NCI-H2196 treated with DMSO at 0.1 percent for 48 hours (cell line): ENCODE measurements around the gene GPR65.

Experiments
- DNase-seq: peaks from one replicate; lab custom pipeline; 2025; ENCODE audit not compliant: unreplicated experiment; lab: John Stamatoyannopoulos, UW

Gene GPR65, protein sequence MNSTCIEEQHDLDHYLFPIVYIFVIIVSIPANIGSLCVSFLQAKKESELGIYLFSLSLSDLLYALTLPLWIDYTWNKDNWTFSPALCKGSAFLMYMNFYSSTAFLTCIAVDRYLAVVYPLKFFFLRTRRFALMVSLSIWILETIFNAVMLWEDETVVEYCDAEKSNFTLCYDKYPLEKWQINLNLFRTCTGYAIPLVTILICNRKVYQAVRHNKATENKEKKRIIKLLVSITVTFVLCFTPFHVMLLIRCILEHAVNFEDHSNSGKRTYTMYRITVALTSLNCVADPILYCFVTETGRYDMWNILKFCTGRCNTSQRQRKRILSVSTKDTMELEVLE

GRCh38 chr14:88005050-88005481 is at the start of gene GPR65:
TSS of gene GPR65 (plus strand) at chr14:88005135. CDS start at chr14:88010848, 5,713 bp downstream.
- DNase-seq, result no peak

DNA sequence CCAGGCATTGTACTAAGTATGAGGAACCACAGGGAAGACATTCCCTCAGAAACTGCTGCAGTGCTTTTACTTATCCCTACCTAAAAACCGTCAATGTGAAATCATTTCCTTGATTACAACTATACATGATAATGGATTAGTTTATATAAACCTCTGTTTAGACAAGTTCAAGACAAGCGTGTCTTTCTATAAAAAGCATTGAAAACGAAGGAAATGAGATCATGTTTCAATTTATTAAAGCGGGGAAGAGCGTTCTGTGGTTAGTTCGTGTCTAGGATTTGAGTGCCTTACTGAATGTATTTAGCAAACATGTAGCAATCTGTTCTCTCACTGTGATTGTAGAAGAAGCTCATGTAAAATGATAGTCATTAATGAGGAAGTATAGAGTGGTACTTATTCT is 49.4 kb upstream of the GPR65 start:
- DNase-seq, result no peak

DNA sequence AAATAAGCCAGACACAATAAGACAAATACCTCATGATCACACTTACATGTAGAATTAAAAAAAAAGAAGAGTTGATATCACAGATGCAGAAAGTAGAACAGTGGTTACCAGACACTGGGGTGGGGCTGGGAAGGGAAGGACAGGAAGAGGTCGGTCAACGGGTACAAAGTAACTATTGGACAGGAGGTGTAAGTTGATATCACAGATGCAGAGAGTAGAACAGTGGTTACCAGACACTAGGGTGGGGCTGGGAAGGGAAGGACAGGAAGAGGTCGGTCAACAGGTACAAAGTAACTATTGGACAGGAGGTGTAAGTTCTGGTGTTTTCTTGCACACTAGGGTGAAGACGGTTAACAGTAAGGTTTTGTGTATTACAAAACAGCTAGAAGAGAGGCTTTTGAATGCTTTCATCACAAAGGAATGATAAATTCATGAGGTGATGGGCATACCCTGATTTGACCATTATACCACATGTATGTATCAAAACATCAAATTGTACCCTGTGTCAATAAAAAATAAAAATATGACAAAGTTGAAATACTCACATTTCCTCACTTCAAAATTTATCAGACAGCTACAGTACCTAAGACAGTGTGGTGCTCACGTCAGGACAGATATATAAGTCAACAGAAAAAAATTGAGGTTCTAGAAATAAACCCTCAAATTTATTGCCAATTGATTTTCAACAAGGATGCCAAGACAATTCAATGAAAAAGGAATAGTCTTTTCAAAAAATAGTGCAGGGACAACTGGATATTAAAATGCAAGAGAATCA is 44.7 kb upstream of the GPR65 start:
- no peak for DNase-seq

- DNase-seq, result no peak
Observed at GRCh38 chr14:87961246-87961645, 43.7 kb upstream of the GPR65 start.

GRCh38 chr14:87966816-87967215 is 38.1 kb upstream of the GPR65 start:
- no peak for DNase-seq

GRCh38 chr14:87967496-87967895 is 37.4 kb upstream of the GPR65 start:
- DNase-seq, result no peak

GRCh38 chr14:87971010-87971409 is 33.9 kb upstream of the GPR65 start:
- DNase-seq, result no peak

- DNase-seq, result no peak
Observed at GRCh38 chr14:87975636-87976035, 29.3 kb upstream of the GPR65 start.

DNA sequence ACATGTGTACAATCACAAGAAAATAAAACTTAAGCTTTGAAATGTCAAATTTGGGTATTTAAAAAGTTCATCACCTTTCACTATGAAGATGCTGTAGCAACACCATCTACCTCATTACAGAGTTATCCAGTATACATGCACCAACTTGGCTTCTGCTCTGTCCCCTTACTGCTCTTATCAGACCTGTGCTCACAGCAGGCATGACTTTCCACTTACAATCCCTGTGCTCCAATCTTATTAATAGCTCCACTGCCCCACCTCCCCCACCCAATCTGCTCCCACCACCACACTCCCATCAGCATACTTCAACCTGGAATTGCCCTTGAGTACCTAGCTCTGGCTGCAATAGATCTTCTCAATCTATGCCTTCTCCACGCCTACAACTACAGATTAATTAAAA is 25.2 kb upstream of the GPR65 start:
- no peak for DNase-seq

DNA sequence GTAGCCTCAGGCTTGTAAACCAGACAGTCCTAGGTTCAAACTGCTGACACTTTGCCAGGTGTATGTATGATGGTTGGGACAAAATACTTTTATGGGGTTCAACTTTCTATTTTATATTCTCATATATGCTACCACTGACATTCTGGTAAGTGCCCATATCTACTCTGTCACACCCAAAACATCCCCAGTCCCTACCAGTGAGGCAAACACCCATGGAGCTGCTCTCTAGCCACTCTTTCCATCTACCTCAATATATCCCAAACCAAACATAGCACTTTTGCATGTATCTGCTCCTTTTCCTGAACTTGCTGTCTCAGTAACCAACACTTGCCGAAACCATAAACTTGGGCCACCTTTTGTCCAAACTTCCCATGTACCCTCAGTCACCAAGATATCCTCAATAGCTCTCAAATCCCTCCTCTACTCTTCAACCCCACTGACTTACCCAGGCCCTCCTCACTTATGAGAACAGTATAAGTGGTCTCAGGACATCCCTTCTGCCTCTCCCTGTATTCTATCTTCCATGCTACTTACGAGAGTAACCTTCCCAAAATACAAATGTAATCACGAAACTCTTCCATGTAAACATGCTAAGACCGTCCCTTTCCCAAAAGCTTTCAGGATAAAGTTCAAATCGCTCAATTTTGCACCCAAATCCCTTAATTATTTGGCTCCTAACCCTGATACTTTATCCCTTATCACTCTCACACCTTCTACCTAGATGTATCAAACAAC is 15.5 kb upstream of the GPR65 start:
- no peak for DNase-seq

DNA sequence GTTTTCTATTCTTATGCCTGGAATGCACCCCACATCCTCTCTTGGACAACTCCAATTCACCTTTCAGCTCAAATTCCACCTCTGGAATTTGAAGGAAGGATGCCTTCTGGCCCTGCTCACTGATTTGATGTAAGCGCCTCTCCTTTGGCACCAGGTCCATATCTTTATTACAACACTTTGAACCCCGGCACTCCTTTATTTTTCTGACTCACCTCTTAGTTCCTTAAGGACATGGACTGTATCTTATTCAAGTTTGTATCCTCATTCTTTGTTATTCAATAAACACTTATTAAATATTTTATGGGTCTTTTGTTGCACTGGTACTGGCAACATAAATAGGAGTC is 15.0 kb upstream of the GPR65 start:
- DNase-seq, result no peak

- DNase-seq, result no peak
Observed at GRCh38 chr14:87990682-87991081, 14.3 kb upstream of the GPR65 start.

GRCh38 chr14:87992346-87992717 is 12.6 kb upstream of the GPR65 start:
- no peak for DNase-seq

GRCh38 chr14:87992718-87993628 is 12.0 kb upstream of the GPR65 start, which contains the start of gene GALC:
TSS of gene GALC (minus strand) at chr14:87993182. CDS start at chr14:87993164, 18 bp downstream.
- DNase-seq, result no peak

DNA sequence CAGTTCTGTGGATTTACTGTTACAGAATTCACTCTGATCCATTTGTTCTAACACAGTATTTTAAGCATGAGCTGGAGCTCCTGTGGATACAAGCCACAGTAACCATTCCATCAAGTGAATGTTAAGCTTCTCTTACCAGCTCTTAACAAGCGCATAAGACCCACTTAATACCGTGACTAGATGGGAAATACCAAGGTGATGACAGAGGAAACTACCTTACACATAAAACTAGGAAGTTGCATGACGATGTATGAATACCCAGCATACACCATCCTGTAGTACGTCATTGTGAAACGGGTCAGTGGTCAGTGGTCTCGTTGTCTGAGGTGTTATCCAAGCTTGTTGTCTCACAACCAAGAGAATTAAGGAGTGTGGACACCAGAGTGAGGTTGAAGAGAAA is 10.0 kb upstream of the GPR65 start:
- DNase-seq, result no peak

DNA sequence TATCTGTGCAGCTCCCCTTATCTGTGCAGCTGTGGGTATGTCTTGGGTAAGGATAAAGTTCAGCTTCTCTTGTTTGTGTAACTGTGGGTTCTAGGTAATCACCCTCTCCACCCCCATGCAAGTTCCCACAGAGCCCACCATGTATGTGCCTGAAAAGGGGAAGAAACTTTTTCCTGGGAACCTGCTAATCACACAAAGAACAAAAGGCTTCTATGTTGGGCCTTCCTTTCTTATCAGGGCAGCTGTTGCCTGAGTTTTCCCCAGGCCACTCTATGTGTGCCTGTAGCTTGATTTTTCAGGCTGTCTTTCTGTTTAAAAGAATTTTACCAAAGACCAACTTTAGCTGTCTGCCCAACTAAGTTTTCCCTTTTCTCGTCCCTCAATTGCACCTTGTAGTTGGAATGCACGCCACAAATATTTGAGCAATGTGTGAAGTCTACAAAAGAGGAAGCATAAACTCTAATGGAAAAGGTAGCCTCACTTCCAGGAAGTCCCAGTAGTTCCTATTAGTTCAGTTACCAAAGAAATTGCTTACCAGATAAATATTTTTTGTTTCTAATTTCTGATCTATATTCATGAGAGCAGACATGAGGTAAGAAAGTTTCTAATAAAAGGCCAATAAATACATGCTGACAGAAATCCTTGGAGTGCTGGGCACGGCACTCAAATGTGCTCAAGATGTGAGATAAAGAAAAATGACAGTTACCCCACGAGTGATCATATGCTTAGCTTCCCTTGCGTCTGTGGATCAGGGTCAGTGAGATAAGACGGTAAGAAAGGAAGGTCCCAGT is 9.2 kb upstream of the GPR65 start:
- DNase-seq, result no peak

DNA sequence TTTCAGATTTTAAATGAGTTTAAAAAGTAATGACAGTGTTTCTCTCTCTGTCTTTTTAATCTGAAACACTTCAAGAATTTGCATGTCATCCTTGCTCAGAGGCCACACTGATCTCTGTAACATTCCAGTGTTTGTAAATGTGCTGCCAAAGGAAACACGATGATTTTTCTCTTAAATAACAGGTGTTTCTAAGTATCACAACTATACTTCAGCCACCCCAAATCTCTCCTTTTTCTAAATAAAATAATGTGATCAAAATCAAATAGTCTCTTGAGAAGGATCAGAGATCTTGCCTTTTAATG is 8.7 kb upstream of the GPR65 start:
- no peak for DNase-seq

DNA sequence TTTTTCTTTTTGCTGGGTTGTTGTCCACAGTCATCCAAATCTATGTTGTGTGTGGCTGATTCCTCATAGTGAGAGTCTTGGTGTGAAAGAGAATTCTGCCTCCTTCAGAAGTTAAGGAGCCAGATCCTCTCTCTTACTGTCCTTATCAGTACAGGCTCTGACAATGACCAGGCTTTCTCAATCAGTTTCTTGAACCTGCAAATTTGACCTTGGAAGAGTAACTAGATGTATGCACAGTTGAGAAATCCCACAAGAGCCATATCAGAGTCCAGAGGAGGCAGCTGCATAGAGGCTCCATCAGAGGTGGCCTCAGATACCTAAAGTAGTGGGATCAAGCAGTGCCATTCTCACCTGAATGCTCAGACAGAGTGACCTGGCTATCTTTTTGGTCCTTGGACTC is 6.5 kb upstream of the GPR65 start:
- no peak for DNase-seq

DNA sequence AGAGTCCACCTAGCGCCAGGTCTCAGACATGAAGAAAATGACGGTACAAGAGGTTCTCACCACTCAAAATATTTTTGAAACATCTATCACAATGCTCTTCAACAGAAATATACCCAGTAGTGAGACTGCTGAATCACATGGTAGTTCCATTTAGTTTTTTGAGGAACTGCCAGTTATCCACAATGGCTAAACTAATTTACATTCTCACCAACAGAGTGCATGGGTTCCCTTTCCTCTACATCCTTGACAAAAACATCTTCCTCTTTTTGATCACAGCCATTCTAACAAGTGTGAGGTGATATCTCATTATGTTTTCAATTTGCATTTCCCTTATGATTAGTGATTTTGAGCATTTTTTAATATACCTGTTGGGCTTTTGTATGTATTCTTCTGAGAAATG is 5.7 kb upstream of the GPR65 start:
- DNase-seq, result no peak

GRCh38 chr14:88002421-88003075 is 2.4 kb upstream of the GPR65 start:
- no peak for DNase-seq
